ENCODE results near the gene CREG1.

DNA sequence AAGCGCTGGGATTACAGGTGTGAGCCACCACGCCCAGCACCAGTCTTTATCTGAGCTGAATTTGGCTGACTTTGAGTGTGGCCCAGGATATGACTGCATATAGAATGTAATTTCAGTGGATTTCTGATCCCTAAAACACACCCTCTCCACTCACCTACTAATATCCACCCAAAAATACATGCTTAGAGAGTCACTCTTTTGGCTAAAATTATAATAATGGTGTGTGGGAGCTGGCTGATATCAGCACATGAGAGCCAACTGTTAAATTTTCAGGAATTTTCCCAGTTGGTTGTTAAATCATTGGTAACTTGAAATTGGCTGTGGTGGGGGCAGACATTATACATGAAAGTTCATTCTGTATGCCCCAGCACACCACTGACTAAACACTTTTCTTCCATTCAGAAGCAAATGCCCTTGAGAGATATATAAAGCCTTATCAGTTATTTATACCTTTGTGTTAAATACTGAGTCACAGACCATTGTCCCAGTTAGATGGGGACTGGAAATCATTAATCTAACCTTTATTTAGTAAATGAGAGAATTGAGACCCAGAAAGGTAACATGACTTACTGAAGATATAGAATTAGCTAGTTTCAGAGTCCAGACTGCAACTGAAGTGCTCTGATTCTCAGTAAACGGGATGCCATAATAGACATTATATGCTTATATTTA lies 25.4 kb downstream of the CREG1 start:
- TF ChIP-seq, protein P1, sequence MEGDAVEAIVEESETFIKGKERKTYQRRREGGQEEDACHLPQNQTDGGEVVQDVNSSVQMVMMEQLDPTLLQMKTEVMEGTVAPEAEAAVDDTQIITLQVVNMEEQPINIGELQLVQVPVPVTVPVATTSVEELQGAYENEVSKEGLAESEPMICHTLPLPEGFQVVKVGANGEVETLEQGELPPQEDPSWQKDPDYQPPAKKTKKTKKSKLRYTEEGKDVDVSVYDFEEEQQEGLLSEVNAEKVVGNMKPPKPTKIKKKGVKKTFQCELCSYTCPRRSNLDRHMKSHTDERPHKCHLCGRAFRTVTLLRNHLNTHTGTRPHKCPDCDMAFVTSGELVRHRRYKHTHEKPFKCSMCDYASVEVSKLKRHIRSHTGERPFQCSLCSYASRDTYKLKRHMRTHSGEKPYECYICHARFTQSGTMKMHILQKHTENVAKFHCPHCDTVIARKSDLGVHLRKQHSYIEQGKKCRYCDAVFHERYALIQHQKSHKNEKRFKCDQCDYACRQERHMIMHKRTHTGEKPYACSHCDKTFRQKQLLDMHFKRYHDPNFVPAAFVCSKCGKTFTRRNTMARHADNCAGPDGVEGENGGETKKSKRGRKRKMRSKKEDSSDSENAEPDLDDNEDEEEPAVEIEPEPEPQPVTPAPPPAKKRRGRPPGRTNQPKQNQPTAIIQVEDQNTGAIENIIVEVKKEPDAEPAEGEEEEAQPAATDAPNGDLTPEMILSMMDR (IDR thresholded peaks at IDR 0.05), result no peak
- TF ChIP-seq POLR2A (IDR thresholded peaks at IDR 0.05) (no peak), POLR2AphosphoS5 (IDR thresholded peaks at IDR 0.05) (no peak), EP300 (IDR thresholded peaks at IDR 0.05) (no peak)

Measured in gastroesophageal sphincter (tissue), 3 donors.